H9 (cell line): Measurements from ENCODE around the gene TENM3. TPM values are rescaled to one million over a fixed set of nuclear protein-coding genes. Genes with fewer than 3 reads are reported as not detected.

Experiments used
- DNase-seq: peaks from one replicate; pipeline ENCODE4 v3.0.0-alpha.2; 2017
- H2AFZ ChIP-seq: one replicate; pipeline ENCODE4 v1.6.1; 2013; ENCODE audit warnings: mild to moderate bottlenecking, low read length, control low read depth, moderate library complexity
- H2AK5ac ChIP-seq: 2 replicates; pipeline ENCODE4 v1.6.1; 2013; ENCODE audit warnings: low read length, control low read depth, mixed read lengths; ENCODE audit not compliant: insufficient read length
- H2BK120ac ChIP-seq: one replicate; pipeline ENCODE4 v1.6.1; 2013; ENCODE audit warnings: low read depth, mild to moderate bottlenecking, low read length, control low read depth, inconsistent platforms; ENCODE audit not compliant: poor library complexity, severe bottlenecking
- H2BK12ac ChIP-seq: 2 replicates; pipeline ENCODE4 v1.6.1; 2013; ENCODE audit warnings: low read length, control low read depth, mixed read lengths, low read depth; ENCODE audit not compliant: insufficient read length
- H2BK15ac ChIP-seq: 2 replicates; pipeline ENCODE4 v1.6.1; 2013; ENCODE audit warnings: low read depth, low read length, control low read depth
- H2BK20ac ChIP-seq: one replicate; pipeline ENCODE4 v1.6.1; 2013; ENCODE audit warnings: low read depth, mild to moderate bottlenecking, low read length, control low read depth, inconsistent platforms; ENCODE audit not compliant: poor library complexity, severe bottlenecking
- H2BK5ac ChIP-seq: 2 replicates; pipeline ENCODE4 v1.6.1; 2013; ENCODE audit warnings: low read length, control low read depth, mixed read lengths; ENCODE audit not compliant: insufficient read length
- H3K14ac ChIP-seq: 2 replicates; pipeline ENCODE4 v1.6.1; 2013; ENCODE audit warnings: low read length, control low read depth; ENCODE audit not compliant: insufficient read depth
- H3K18ac ChIP-seq: 2 replicates; pipeline ENCODE4 v1.6.1; 2013; ENCODE audit warnings: low read depth, mild to moderate bottlenecking, mixed read lengths, low read length, control low read depth; ENCODE audit not compliant: insufficient read length
- H3K23ac ChIP-seq: 2 replicates; pipeline ENCODE4 v1.6.1; 2013; ENCODE audit warnings: low read length, control low read depth, mixed read lengths, low read depth; ENCODE audit not compliant: insufficient read length
- H3K23me2 ChIP-seq: 2 replicates; pipeline ENCODE4 v1.6.1; 2013; ENCODE audit warnings: low read depth, mild to moderate bottlenecking, mixed read lengths, low read length, control low read depth; ENCODE audit not compliant: insufficient read length, poor library complexity, severe bottlenecking
- H3K27ac ChIP-seq: 2 replicates; pipeline ENCODE4 v1.5.1; 2013; ENCODE audit warnings: low read length, control low read depth, mixed read lengths, low read depth; ENCODE audit not compliant: insufficient read length
- H3K27me3 ChIP-seq: 2 replicates; pipeline ENCODE4 v1.6.1; 2013; ENCODE audit warnings: low read length, control low read depth, inconsistent platforms; ENCODE audit not compliant: insufficient read depth
- H3K4ac ChIP-seq: 2 replicates; pipeline ENCODE4 v1.6.1; 2013; ENCODE audit warnings: low read depth, mild to moderate bottlenecking, control low read depth, inconsistent platforms, low read length, moderate library complexity
- H3K4me1 ChIP-seq: 2 replicates; pipeline ENCODE4 v1.6.1; 2013; ENCODE audit warnings: low read length, control low read depth, inconsistent platforms; ENCODE audit not compliant: insufficient read depth
- H3K4me2 ChIP-seq: 2 replicates; pipeline ENCODE4 v1.6.1; 2013; ENCODE audit warnings: low read length, control low read depth, mixed read lengths; ENCODE audit not compliant: insufficient read length, insufficient read depth
- H3K56ac ChIP-seq: 2 replicates; pipeline ENCODE4 v1.6.1; 2013; ENCODE audit warnings: low read depth, mild to moderate bottlenecking, mixed read lengths, low read length, control low read depth; ENCODE audit not compliant: insufficient read length
- H3K79me1 ChIP-seq: 2 replicates; pipeline ENCODE4 v1.6.1; 2013; ENCODE audit warnings: low read depth, mild to moderate bottlenecking, moderate library complexity, low read length, control low read depth, inconsistent platforms; ENCODE audit not compliant: insufficient read depth, poor library complexity, severe bottlenecking
- H3K79me2 ChIP-seq: 2 replicates; pipeline ENCODE4 v1.6.1; 2013; ENCODE audit warnings: low read length, control low read depth, inconsistent platforms; ENCODE audit not compliant: insufficient read depth
- H3K9ac ChIP-seq: 2 replicates; pipeline ENCODE4 v1.6.1; 2013; ENCODE audit warnings: low read length, control low read depth, mixed read lengths; ENCODE audit not compliant: insufficient read length; ENCODE audit errors: extremely low read depth
- H3K9me3 ChIP-seq: one replicate; pipeline ENCODE4 v1.6.1; 2013; ENCODE audit warnings: low read depth, low read length, inconsistent platforms; ENCODE audit not compliant: control insufficient read depth
- H3T11ph ChIP-seq: one replicate; pipeline ENCODE4 v1.6.1; 2013; ENCODE audit warnings: mild to moderate bottlenecking, low read length, control low read depth, inconsistent platforms
- H4K20me1 ChIP-seq: one replicate; pipeline ENCODE4 v1.6.1; 2013; ENCODE audit not compliant: control insufficient read depth, insufficient read length, insufficient read depth
- H4K5ac ChIP-seq: 2 replicates; pipeline ENCODE4 v1.6.1; 2013; ENCODE audit warnings: low read depth, mild to moderate bottlenecking, mixed read lengths, low read length, control low read depth; ENCODE audit not compliant: insufficient read length
- H4K8ac ChIP-seq: replicated peaks from 2 replicates; pipeline ENCODE4 v1.6.1; 2013; ENCODE audit warnings: low read length, control low read depth, mixed read lengths, low read depth; ENCODE audit not compliant: insufficient read length
- H4K91ac ChIP-seq: 2 replicates; pipeline ENCODE4 v1.6.1; 2013; ENCODE audit warnings: low read depth, mild to moderate bottlenecking, moderate library complexity, mixed read lengths, low read length, control low read depth; ENCODE audit not compliant: insufficient read length
- H3K27ac Mint-ChIP-seq, 3 experiments: 2 replicates in 2 of 3; 3 replicates in 1 of 3; pipeline ENCODE4 v1.8.0; 2020 to 2021; ENCODE audit warnings: mixed read lengths in 3 of 3, mild to moderate bottlenecking in 1 of 3, moderate library complexity in 1 of 3
- H3K27me3 Mint-ChIP-seq: 2 replicates; pipeline ENCODE4 v1.8.0; 2021; ENCODE audit warnings: low read depth, mild to moderate bottlenecking, moderate library complexity, mixed read lengths
- H3K36me3 Mint-ChIP-seq, 3 experiments: 2 replicates in 2 of 3; 3 replicates in 1 of 3; pipeline ENCODE4 v1.8.0; 2020 to 2021; ENCODE audit warnings: low read depth in 3 of 3, mixed read lengths in 3 of 3; ENCODE audit not compliant: insufficient read depth in 1 of 3
- H3K4me1 Mint-ChIP-seq, 2 experiments: 2 replicates each; pipeline ENCODE4 v1.8.0; 2020; ENCODE audit warnings: mixed read lengths in 2 of 2
- H3K4me3 Mint-ChIP-seq, 2 experiments: 2 replicates in 1 of 2; 3 replicates in 1 of 2; pipeline ENCODE4 v1.8.0; 2020 to 2021; ENCODE audit warnings: mild to moderate bottlenecking in 2 of 2, mixed read lengths in 2 of 2, moderate library complexity in 1 of 2
- H3K9me3 Mint-ChIP-seq, 2 experiments: 2 replicates in 1 of 2; 3 replicates in 1 of 2; pipeline ENCODE4 v1.8.0; 2020; ENCODE audit warnings: mild to moderate bottlenecking in 2 of 2, mixed read lengths in 2 of 2, moderate library complexity in 1 of 2
- WGBS: extraction: QIAGEN DNeasy Blood & Tissue Kit; methylation state at CpG from one replicate; pipeline ENCODE4 v1.1.7; 2013; ENCODE audit warnings: missing lambda C conversion rate, low lambda C conversion rate, mixed read lengths; ENCODE audit not compliant: insufficient read length; ENCODE audit errors: extremely low coverage; 5-methylcytosine and 5-hydroxymethylcytosine counted together
- total RNA-seq: library from RNA; stranded (reverse); gene quantifications from 2 replicates; pipeline ENCODE4 v1.2.1, GENCODE V29; 2021
- TF ChIP-seq, protein P1 (sequence below): fragments of 200-600 bp; sonication (generic); conservative IDR thresholded peaks from 3 replicates; pipeline ENCODE4 v1.8.0; 2021; ENCODE audit warnings: antibody characterized with exemption, mild to moderate bottlenecking

The TENM3 gene
- total RNA-seq, 1 experiment from 2014 or later, result 49.6 TPM

DNA sequence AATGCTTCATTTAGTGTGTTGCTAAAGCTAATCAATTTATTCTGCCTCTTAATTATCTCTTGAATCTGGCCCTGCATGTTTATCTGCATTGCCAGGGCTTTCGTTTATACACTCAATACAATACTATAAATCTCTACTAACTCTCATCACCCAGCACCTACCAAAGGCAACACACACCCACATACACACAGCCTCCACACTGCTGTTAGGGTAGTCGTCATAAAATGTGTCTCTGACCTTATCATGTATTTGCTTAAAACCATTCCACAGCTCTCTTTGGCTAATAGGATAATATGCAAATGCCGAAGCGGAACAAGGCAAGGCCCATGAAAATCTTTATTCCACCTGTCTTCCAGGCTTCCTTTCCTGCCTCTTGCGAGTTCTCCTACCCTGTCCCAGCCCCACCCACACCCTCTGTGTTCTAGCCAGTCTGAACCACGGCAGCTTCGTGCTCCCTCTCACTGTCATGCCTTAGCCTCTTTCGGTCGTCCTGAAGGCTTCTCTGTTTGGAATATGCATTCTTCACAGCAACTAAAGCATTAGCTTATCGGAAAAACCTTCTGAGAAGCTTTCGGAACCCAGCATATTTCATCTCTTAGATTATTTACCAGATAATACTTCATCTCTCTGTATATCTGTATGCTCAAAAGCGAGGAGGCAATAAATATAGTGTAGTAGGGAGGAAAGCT lies 333.5 kb downstream of the TENM3 start:
- H2BK120ac ChIP-seq, result no peak overlapping the region
- no peak overlapping the region for H3K9ac ChIP-seq
- no peak overlapping the region for H4K8ac ChIP-seq
- no peak overlapping the region for H2BK5ac ChIP-seq
- H4K20me1 ChIP-seq, result no peaks in the 10 kb centered on the region
- no peak overlapping the region for H3K23ac ChIP-seq
- H3K14ac ChIP-seq, result no peak overlapping the region
- Mint-ChIP-seq H3K4me3 (no peak overlapping the region), H3K4me1 (peaks cover 23 to 26% of the 10 kb centered on the region in 2 experiments), H3K36me3 (0 out of 7 replicates have a peak, but pooled peaks cover 0 to 3% (median 0%) of the 10 kb centered on the region in 3 experiments), H3K27me3 (no peaks in the 10 kb centered on the region), H3K27ac (peak overlapping the region; percentile 6 to 40 (median 22); a peak in 4 of 7 replicates), H3K9me3 (no peaks in the 10 kb centered on the region)
- H4K91ac ChIP-seq, result no peak overlapping the region
- H3K4ac ChIP-seq, result no peak overlapping the region
- no peak overlapping the region for H3K56ac ChIP-seq
- no peaks in the 10 kb centered on the region for H3K23me2 ChIP-seq
- no peak overlapping the region for H2BK20ac ChIP-seq
- no peaks in the 10 kb centered on the region for H3K27me3 ChIP-seq
- H2BK15ac ChIP-seq, result no peak overlapping the region
- H4K5ac ChIP-seq, result no peak overlapping the region
- H3K4me2 ChIP-seq, result no peak overlapping the region
- H2AK5ac ChIP-seq, result no peak overlapping the region
- H3T11ph ChIP-seq, result no peak overlapping the region
- H3K4me1 ChIP-seq, result no peaks in the 10 kb centered on the region; the same call in 1 of the 2 replicates
- H2AFZ ChIP-seq, result no peak overlapping the region
- WGBS, result no CpG with 5 or more reads among the region's 12 CpGs
- H3K79me1 ChIP-seq, result no peaks in the 10 kb centered on the region
- no peak overlapping the region for H3K27ac ChIP-seq
- H3K79me2 ChIP-seq, result no peaks in the 10 kb centered on the region
- DNase-seq, result no peak
- TF ChIP-seq, protein P1, sequence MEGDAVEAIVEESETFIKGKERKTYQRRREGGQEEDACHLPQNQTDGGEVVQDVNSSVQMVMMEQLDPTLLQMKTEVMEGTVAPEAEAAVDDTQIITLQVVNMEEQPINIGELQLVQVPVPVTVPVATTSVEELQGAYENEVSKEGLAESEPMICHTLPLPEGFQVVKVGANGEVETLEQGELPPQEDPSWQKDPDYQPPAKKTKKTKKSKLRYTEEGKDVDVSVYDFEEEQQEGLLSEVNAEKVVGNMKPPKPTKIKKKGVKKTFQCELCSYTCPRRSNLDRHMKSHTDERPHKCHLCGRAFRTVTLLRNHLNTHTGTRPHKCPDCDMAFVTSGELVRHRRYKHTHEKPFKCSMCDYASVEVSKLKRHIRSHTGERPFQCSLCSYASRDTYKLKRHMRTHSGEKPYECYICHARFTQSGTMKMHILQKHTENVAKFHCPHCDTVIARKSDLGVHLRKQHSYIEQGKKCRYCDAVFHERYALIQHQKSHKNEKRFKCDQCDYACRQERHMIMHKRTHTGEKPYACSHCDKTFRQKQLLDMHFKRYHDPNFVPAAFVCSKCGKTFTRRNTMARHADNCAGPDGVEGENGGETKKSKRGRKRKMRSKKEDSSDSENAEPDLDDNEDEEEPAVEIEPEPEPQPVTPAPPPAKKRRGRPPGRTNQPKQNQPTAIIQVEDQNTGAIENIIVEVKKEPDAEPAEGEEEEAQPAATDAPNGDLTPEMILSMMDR, result no peak
- H3K9me3 ChIP-seq, result no peaks in the 10 kb centered on the region
- no peak overlapping the region for H2BK12ac ChIP-seq
- no peak overlapping the region for H3K18ac ChIP-seq
